ENCODE measurements around the gene MCTP2. TPM values are rescaled to one million over a fixed set of nuclear protein-coding genes. Genes with fewer than 3 reads are reported as not detected.
"Not testable (repeated sequence)": the region's sequence is repeated elsewhere in the genome, so short reads cannot be mapped to it uniquely, and the experiment has no call there.

The MCTP2 gene
- total RNA-seq, 1 donor, result 3.9 TPM

GRCh38 chr15:94252223-94252766 lies 20.9 kb downstream of the MCTP2 start:
- DNase-seq (ENCODE audit: low read depth), result no peak
- H3K4me3 ChIP-seq (ENCODE audit: low read depth, low read length), result no peak overlapping the region
- no peak for TF ChIP-seq CTCF (IDR thresholded peaks at IDR 0.05; ENCODE audit: insufficient read depth, low read length)

- no peak for TF ChIP-seq CTCF (IDR thresholded peaks at IDR 0.05; ENCODE audit: insufficient read depth, low read length)
- DNase-seq (ENCODE audit: low read depth), result no peak
- no peak overlapping the region for H3K4me3 ChIP-seq (ENCODE audit: low read depth, low read length)
These were observed 21.6 kb downstream of the MCTP2 start for GRCh38 chr15:94252906-94253491.

GRCh38 chr15:94253742-94254141 lies 22.4 kb downstream of the MCTP2 start:
- DNase-seq (ENCODE audit: low read depth), result no peak
- no peak for TF ChIP-seq CTCF (IDR thresholded peaks at IDR 0.05; ENCODE audit: insufficient read depth, low read length)
- H3K4me3 ChIP-seq (ENCODE audit: low read depth, low read length), result no peak overlapping the region

- TF ChIP-seq CTCF (IDR thresholded peaks at IDR 0.05; ENCODE audit: insufficient read depth, low read length), result no peak
- no peak for DNase-seq (ENCODE audit: low read depth)
- no peak overlapping the region for H3K4me3 ChIP-seq (ENCODE audit: low read depth, low read length)
These were observed 24.2 kb downstream of the MCTP2 start for GRCh38 chr15:94255540-94255939.

GRCh38 chr15:94256511-94256910 lies 25.1 kb downstream of the MCTP2 start:
- no peak for DNase-seq (ENCODE audit: low read depth)
- no peak for TF ChIP-seq CTCF (IDR thresholded peaks at IDR 0.05; ENCODE audit: insufficient read depth, low read length)
- no peak overlapping the region for H3K4me3 ChIP-seq (ENCODE audit: low read depth, low read length)

GRCh38 chr15:94257776-94258175 lies 26.4 kb downstream of the MCTP2 start:
- not testable (repeated sequence) for DNase-seq (ENCODE audit: low read depth); H3K4me3 ChIP-seq (ENCODE audit: low read depth, low read length)

GRCh38 chr15:94258246-94258645 lies 26.9 kb downstream of the MCTP2 start:
- no peak for TF ChIP-seq CTCF (IDR thresholded peaks at IDR 0.05; ENCODE audit: insufficient read depth, low read length)
- no peak overlapping the region for H3K4me3 ChIP-seq (ENCODE audit: low read depth, low read length)
- DNase-seq (ENCODE audit: low read depth), result no peak

Data from fibroblast of the aortic adventitia (primary cell).